ENCODE data around the gene LMO7.
A peak's percentile ranks its signal among the peaks of the same experiment; 100 is the strongest.
"Not testable (repeated sequence)": the region's sequence is repeated elsewhere in the genome, so short reads cannot be mapped to it uniquely, and the experiment has no call there.

The LMO7 gene

DNA sequence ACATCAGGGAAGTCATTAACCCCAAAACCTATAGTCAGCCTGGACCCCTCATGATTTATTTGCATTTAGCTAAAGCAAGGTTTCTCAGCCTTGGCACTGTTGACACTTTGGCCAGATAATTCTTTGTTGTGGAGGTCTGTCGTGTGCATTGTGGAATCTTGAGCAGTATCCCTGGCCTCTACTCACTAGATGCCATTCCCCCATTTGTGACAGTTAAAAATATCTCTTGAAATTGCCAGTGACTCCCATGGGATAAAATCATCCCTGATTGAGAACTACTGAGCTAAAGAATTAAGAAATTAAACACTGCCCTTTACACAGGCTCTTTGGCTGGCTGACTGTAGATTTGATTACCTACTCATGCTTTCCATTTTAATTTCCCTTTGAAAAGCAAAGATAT is 102.7 kb downstream of the LMO7 start:
- H3K4me3 ChIP-seq, result no peak overlapping the region
- no peak for DNase-seq
- TF ChIP-seq, protein P1, sequence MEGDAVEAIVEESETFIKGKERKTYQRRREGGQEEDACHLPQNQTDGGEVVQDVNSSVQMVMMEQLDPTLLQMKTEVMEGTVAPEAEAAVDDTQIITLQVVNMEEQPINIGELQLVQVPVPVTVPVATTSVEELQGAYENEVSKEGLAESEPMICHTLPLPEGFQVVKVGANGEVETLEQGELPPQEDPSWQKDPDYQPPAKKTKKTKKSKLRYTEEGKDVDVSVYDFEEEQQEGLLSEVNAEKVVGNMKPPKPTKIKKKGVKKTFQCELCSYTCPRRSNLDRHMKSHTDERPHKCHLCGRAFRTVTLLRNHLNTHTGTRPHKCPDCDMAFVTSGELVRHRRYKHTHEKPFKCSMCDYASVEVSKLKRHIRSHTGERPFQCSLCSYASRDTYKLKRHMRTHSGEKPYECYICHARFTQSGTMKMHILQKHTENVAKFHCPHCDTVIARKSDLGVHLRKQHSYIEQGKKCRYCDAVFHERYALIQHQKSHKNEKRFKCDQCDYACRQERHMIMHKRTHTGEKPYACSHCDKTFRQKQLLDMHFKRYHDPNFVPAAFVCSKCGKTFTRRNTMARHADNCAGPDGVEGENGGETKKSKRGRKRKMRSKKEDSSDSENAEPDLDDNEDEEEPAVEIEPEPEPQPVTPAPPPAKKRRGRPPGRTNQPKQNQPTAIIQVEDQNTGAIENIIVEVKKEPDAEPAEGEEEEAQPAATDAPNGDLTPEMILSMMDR (IDR thresholded peaks at IDR 0.05), result no peak
- H3K4me1 ChIP-seq, result peaks cover 0 to 28% (median 14%) of the 10 kb centered on the region in 4 donors
- no peaks in the 10 kb centered on the region for H3K9me3 ChIP-seq
- H3K27me3 ChIP-seq, result no peaks in the 10 kb centered on the region
- H3K27ac ChIP-seq, result no peak overlapping the region
- intact Hi-C loops (cut with DNase I; ENCODE audit: low total_unique reads), result no loop called here
- peaks cover 0 to 1% (median 0%) of the 10 kb centered on the region in 3 donors for H3K36me3 ChIP-seq

DNA sequence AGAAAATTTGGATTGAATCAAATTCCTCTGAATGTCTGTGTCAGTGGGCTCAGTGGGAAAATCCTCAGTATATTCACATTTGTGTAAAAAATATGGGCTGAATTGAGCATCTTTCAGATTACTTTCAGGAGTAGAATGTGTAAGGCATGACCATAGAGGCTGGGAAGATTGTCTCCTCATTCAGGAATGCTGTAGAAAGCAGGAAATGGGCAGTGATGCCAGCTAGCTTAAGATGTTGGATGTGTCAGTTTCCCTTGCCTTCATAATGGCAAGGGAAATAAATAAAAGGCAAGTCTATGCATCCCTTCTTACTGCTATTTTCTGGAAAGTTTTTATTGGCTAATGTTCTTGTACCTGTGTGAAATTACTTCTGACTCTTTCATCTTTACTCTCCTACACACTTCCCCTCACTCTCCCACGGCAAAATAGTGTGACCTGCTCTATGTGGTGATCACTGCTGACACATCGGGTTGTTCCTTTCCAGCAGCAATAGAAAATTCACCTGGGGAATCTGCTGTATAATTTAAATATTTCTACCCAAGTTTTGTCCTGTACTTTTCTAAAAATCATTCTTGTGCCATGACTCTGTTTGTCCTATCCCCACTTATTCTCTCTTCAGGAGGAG is 103.2 kb downstream of the LMO7 start:
- intact Hi-C loops (cut with DNase I; ENCODE audit: low total_unique reads), result no loop called here
- Histone ChIP-seq H3K4me3 (no peak overlapping the region), H3K36me3 (no peaks in the 10 kb centered on the region), H3K27me3 (no peaks in the 10 kb centered on the region), H3K4me1 (peaks cover 0 to 33% (median 14%) of the 10 kb centered on the region in 4 donors), H3K9me3 (no peaks in the 10 kb centered on the region), H3K27ac (peak overlapping the region in 1 of 2 donors; percentile 23)
- TF ChIP-seq, protein P1 (IDR thresholded peaks at IDR 0.05), result no peak
- no peak for DNase-seq

DNA sequence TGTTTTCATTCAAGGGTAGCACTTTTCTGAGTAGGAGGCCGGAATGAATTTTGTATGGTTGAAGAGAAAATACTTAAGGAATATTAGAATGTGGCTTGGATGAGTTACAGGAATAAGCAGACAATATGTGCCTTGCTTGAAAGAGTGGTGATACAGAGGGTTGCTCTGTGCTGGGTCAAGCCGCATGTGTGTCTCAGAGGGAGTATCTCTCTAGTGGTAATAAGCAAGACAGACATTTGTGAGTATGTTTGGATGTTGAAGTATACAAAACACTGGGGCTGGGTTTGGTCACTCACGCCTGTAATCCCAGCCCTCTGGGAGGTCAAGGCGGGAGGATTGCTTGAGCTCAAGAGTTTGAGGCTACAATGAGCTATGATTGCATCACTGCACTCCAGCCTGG is 103.9 kb downstream of the LMO7 start:
- Histone ChIP-seq H3K36me3 (no peaks in the 10 kb centered on the region), H3K4me3 (no peak overlapping the region), H3K9me3 (no peaks in the 10 kb centered on the region), H3K4me1 (peaks cover 0 to 40% (median 14%) of the 10 kb centered on the region in 4 donors), H3K27me3 (no peaks in the 10 kb centered on the region), H3K27ac (peak overlapping the region in 1 of 2 donors; percentile 23)
- DNase-seq, result no peak
- TF ChIP-seq, protein P1 (IDR thresholded peaks at IDR 0.05), result no peak
- intact Hi-C loops (cut with DNase I; ENCODE audit: low total_unique reads), result no loop called here

DNA sequence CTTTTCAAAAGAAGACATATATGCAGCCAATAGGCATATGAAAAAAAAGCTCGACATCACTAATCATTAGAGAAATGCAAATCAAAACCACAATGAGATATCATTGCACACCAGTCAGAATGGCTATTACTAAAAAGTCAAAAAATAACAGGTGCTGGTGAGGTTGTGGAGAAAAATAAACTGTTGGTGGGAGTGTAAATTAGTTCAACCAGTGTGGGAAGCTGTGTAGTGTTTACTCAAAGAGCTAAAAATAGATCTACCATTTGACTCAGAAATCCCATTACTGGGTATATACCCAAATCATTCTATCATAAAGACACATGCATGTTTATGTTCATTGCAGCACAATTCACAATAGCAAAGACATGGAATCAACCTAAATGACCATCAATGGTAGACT is 106.9 kb downstream of the LMO7 start:
- H3K27ac ChIP-seq; H3K4me3 ChIP-seq; DNase-seq; H3K36me3 ChIP-seq; intact Hi-C loops (cut with DNase I; ENCODE audit: low total_unique reads); H3K9me3 ChIP-seq; H3K27me3 ChIP-seq: not testable (repeated sequence)
- peaks cover 0 to 24% (median 8%) of the 10 kb centered on the region in 4 donors for H3K4me1 ChIP-seq

DNA sequence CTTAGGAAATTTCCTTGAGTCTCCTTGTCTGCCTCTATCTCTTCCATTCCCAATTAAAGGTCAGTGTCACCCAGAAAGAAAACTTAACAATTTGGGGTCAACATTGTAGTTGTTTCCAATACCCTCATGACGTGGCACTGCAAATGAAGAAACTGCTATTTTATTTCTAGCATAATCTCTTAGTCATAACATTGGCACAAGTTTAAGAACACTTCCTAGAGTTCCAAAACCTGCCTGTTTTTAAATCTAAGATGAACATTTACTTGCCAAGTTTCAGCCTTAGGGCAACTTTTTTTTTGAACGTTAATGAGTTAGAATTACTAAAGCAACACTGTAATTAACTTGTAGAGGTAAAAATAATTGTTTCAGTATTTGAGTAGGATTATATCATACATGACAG is 108.0 kb downstream of the LMO7 start:
- peaks cover 0 to 24% (median 5%) of the 10 kb centered on the region in 4 donors for H3K4me1 ChIP-seq
- no peaks in the 10 kb centered on the region for H3K36me3 ChIP-seq
- TF ChIP-seq, protein P1 (IDR thresholded peaks at IDR 0.05), result no peak
- intact Hi-C loops (cut with DNase I; ENCODE audit: low total_unique reads), result no loop called here
- no peaks in the 10 kb centered on the region for H3K27me3 ChIP-seq
- DNase-seq, result no peak
- peak overlapping the region; percentile 43 for H3K27ac ChIP-seq
- no peak overlapping the region for H3K4me3 ChIP-seq
- no peaks in the 10 kb centered on the region for H3K9me3 ChIP-seq

DNA sequence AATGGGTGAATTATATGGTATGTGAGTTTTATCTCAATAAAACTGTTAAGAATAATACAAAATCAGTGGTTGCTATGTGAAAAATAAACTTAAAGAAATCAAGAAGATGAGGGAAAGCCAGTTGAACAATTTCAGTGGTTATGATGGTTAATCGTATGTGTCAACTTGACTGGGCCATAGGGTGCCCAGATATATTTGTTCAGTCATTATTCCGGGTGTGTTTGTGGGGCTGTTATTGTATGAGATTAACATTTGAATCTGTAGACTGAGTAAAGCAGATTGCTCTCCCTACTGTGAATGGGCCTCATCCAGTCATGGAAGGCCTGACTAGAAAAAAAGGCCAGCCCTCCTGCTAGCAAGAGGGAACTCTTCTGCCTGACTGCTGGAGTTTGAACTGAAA is 109.3 kb downstream of the LMO7 start:
- no peak overlapping the region for H3K4me3 ChIP-seq
- H3K4me1 ChIP-seq, result peaks cover 0 to 30% (median 12%) of the 10 kb centered on the region in 4 donors
- no peaks in the 10 kb centered on the region for H3K27me3 ChIP-seq
- intact Hi-C loops (cut with DNase I; ENCODE audit: low total_unique reads), result no loop called here
- no peaks in the 10 kb centered on the region for H3K36me3 ChIP-seq
- no peak for DNase-seq
- H3K27ac ChIP-seq, result peak overlapping the region in 1 of 2 donors; percentile 43
- no peaks in the 10 kb centered on the region for H3K9me3 ChIP-seq
- TF ChIP-seq, protein P1 (IDR thresholded peaks at IDR 0.05), result no peak

All from tibial artery (tissue), 4 donors.